GM21381 (cell line): Measurements from ENCODE around the gene GNG3.

Source experiments
- ATAC-seq: cut with Tn5 transposase; IDR thresholded peaks from one replicate; pipeline ENCODE4 v1.9.1; 2021; ENCODE audit warnings: mild to moderate bottlenecking, moderate library complexity; ENCODE audit not compliant: unreplicated experiment

Gene GNG3

GRCh38 chr11:62755086-62755615 is 47.7 kb downstream of the GNG3 start:
- ATAC-seq, result no peak

GRCh38 chr11:62757846-62758788 is 50.6 kb downstream of the GNG3 start:
- ATAC-seq, result no peak
